ENCODE data around the gene RPUSD1.

Gene RPUSD1

DNA sequence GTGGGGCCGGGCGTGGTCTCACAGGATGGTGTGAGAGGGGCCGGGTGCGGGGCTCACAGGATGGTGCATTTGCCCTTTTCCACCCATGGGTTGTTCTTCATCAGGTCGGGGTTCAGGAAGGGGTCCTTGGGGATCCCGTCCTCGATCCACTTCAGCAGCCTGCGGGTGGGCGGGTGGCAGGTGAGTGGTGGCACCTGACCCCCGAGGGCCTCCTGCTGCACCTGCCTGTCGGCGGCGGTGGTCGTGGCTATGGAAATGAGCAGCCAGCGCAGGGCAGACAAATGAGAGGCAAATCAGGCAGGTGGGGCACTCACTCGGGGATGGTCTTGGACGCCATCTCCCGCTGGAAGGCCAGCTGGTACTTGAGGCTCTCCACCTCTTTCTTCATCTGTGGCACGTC lies 10.5 kb upstream of the RPUSD1 start:
- FAIRE-seq, result no peak

DNA sequence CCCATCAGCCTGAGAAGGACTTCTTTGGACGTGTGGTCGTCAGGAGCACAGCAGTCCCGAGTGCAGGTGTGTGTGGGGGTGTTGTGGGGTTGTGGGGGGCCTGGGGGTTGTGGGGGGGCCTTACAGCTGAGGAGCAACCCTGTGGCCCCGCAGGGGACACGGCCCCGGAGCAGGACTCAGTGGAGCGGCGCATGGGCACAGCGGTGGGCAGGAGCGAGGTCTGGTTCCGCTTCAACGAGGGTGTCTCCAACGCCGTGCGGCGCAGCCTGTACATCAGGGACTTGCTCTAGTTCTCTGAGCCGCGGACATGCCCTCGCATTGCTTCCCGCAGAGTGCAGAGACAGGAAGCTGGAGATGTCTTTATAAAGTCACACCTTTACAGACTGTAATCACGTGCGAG lies 9.5 kb upstream of the RPUSD1 start:
- no peak for FAIRE-seq

DNA sequence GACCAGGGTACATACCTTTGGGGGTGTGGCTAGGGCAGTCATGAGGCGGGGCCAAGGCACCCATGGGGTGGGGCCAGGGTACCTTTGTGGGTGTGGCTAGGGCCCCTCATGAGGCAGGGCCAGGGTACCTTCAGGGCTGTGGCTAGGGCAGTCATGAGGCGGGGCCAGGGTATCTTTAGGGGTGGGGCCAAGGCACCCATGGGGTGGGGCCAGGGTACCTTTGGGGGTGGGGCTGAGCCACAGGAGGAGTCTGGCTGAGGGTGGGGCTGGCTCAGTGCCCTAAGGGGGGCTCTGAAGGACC lies 8.9 kb upstream of the RPUSD1 start:
- FAIRE-seq, result no peak

DNA sequence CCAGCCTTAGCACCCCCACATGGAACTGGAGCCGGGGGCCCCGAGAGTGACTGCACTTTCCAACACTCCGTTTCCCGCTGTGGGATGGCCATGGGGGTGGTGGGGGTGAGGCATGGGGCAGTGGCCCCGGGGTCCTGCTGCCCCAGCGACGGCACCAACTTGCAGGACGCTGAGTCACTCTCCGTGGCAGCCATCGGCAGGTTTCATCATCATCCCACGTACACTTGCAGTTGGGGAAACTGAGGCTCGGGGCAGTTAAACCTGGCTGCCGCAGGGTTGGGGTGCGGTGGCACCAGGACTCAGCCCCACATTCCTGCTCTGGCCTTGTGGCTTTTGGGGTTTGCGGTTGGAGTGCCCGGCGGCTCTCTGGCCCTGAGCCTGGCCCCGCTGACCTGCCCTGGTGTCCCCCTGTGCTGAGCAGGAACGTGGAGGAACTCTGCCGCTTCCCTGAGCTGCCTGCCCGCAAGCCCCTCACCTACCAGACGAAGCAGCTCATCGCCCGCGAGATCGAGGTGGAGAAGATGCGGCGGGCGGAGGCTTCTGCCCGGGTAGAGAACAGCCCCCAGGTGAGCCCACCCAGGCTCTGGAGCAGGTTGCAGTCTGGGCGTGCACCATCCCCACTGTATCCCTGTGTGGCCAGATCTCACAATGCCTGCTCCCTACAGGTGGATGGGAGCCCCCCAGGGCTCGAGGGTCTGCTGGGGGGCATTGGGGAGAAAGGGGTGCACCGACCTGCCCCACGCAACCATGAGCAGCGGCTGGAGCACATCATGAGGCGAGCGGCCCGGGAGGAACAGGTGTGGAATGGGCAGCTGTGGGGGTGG lies 8.3 kb upstream of the RPUSD1 start:
- no peak for FAIRE-seq

DNA sequence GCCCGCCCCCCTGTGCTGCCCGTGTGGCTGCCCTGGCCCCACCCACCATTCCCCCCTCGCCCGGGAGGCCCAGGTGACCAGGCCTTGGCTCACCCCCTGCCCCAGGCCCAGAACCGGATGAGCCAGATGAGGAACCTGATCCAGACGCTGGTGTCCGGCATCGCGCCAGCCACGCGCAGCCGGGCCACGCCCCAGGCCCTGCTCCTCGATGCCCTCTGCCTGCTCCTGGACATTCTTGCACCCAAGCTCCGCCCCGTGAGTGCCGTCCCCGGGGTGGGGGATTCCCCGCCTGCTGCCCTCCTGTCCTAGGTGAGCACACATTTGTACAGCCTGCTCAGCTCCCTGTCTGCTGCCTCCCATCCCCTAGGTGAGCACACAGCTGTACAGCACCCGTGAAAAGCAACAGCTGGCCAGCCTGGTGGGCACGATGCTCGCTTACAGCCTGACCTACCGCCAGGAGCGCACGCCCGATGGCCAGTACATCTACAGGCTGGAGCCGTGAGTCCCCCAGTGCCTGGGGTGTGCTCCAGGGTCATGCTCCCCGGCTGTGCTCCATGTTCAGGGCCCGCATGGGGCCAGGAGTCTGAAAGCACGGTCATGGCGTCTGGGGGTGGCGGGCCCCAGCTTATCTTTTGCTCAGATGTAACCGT lies 7.5 kb upstream of the RPUSD1 start:
- no peak for FAIRE-seq

DNA sequence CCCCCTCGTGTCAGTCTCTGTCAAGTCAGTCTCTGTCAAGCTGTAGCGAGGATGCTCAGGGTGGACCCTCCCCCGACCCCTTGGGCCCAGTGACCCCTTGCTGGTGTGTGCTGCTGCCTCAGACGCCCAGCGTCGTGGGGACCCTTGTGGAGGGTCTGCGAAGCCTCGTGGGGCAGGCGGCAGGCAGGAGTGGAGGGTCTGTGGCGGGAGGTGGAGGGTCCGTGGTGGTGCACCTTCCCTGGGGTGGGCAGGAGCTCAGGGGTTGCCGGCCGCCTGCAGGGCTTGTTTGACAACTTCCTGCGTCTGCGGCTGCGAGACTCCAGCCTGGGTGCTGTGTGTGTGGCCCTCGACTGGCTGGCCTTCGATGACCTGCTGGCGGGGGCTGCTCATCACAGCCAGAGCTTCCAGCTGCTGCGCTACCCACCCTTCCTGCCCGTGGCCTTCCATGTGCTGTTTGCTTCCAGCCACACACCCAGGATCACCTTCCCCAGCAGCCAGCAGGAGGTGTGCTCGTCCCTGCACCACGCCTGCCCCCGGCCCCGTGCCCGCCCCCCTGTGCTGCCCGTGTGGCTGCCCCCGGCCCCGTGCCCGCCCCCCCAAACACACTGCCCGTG lies 6.8 kb upstream of the RPUSD1 start:
- FAIRE-seq, result no peak

DNA sequence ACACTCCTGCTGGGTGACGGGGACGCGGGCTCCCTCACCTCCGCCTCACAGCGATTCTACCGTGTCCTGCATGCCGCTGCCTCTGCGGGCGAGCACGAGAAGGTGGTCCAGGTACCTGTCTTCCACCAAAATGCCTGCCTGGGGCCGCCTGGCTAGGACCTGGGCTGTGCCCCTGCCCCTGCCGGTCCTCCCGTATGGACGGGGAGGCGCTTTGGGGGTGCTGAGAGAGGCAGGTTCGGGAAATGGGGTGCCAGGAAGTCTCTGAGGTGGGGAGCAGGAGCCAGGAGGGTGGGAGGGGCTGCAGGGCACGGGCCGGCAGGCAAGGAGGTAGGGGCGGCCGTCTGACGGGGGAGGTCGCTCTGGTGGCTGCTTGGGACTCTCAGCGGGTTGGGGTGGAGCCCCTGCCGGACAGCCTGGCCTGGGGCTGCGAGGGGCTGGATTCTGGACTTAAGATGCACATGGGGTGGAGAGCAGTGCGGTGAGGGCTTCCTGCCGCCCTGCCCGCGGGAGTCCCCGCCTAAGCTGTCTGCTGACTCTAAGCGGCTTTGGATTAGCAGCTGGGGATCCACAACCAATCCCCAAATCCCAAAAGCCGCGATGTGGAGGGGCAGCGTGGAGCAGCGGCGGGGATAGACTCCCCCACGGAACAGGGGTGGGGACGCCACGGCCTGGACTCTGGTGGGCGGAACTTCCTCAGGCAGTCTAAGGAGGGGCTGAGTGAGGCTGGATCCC lies 6.1 kb upstream of the RPUSD1 start:
- FAIRE-seq, result no peak

DNA sequence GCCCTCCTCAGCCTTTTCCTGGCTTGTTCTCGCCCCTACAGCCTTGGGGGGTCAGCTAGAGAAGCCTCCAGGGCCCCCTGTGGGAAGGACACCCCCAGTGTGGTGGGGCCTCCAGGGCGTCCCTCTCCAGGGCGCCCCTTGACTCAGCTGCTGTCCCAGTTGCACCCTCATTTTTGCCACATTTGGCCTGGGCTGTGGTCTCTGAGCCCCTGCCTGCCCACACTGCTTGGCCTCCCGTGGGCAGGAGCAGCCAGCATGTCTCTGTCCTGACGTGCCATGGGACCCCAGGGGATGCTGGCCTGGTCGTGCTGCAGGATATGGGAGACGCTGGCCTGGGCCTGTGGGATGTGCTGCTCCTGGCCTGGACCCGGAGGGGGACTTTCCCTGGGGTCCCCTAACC lies 5.2 kb upstream of the RPUSD1 start:
- no peak for FAIRE-seq

DNA sequence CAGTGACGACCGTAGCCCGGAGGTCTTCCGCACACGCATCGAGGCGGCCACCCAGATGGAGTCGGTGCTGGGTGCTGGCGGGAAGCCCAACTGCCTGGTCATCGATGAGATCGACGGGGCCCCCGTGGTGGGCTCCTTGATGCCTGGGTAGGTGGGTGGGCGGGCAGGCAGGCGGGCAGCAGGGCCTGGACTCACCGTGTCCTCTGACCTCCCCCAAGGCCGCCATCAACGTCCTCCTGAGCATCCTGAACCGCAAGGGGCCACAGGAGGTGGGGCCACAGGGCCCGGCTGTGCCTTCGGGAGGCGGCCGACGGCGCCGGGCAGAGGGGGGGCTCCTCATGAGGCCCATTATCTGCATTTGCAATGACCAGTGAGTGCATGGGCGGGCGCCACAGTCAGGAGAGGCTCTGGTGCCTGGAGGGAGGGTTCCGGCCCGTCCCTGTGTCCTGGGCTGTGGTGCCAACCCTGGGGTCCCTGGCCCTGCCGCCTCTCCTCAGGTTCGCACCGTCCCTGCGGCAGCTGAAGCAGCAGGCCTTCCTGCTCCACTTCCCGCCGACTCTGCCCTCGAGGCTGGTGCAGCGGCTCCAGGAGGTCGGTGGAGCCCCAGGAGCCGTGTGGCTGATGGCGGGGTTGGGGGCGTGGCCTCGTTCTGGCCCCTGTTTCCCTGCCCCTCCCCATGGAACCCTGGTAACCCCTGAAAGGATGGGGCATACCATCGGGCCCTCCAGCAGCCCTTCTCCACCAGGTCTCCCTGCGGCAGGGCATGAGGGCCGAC lies 4.2 kb upstream of the RPUSD1 start:
- no peak for FAIRE-seq

DNA sequence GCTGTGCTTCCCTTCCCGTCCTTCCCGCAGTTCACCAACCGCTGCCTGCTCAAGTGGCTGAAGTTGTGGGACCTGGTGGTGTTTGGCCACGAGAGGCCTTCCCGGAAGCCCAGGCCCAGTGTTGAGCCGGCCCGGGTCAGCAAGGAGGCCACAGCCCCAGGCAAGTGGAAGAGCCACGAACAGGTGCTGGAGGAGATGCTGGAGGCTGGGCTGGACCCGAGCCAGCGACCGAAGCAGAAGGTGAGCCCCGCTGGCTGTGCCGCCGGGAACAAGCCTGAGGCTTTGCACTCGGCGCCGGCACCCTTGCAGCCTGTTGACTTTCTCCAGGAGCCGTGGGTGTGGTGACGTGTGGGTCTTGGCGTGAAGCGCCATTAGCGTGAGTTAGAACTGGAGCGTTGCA lies 3.0 kb upstream of the RPUSD1 start:
- FAIRE-seq, result no peak

DNA sequence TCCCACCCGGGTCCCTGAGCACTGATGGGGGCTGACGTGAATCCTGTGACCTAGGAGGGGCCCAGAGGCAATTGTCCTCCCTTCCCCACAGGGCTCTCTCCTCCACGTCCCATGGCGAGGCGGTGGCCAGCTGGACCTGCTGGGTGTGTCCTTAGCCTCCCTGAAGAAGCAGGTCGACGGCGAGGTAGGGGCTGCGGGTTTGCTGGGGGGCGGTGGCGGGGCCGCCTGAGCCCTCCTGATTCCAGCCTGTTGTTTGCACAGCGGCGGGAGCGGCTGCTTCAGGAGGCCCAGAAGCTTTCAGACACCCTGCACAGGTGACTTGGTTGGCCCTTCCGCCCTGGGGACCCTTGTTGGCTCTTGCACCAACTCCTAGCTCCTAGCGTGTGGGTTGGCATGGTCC lies 1.9 kb upstream of the RPUSD1 start:
- FAIRE-seq, result no peak

DNA sequence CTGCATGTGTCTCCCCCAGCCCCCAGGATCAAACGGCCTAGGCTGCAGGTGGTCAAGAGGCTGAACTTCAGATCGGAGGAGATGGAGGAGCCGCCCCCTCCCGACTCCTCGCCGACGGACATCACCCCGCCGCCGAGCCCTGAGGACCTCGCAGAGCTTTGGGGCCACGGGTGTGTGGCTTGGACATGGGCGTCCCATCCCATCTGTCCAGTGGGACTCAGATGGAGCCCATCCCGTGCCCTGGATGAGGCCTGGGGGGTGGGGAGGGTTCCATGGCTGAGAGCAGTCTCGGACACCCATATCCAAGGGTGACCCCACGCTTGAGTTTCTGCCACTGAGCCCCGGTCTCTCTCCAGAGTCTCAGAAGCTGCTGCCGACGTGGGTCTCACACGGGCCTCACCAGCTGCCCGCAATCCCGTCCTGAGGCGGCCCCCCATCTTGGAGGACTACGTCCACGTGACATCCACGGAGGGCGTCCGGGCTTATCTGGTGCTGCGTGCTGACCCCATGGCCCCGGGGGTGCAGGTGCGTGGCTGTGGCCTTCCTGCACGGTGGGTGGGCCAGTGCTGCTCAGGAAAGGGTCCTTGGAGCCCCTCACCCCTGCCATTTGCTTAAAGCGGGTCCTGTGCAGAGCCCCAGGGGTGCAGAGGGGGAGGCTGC lies 1.1 kb upstream of the RPUSD1 start:
- no peak for FAIRE-seq

DNA sequence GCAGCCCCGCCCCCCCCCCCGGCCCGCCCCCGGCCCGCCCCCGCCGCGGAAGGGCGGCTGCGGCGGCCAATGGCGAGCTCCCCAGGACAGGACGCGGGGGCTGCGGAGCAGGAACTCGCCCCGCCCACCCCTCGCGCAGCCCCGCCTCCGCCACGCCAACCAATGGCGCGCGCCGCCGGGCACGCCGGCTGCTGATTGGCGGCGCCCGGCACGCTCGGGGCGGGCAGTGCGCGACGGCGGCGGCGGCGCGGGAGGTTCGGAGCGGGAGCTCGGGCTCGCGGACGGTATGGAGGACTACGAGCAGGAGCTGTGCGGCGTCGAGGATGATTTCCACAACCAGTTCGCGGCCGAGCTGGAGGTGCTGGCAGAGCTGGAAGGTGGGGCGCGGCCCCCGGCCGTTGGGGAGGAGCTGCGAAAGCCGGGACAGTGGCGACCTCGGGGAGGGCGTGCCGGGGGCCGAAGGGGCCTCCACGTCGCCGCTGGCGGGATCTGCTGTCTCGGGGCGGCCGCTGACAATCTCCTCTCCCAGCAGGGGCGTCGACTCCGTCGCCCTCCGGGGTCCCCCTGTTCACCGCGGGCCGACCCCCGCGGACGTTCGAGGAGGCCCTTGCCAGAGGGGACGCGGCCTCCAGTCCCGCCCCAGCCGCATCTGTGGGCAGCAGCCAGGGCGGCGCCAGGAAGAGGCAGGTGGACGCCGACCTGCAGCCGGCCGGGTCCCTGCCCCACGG lies 382 bp upstream of the RPUSD1 start, which contains the start of gene CHTF18:
CHTF18 (plus strand) TSS at position 222 of the 728 bp plus-strand sequence; CDS start at position 287, 65 bp downstream.
- no peak for FAIRE-seq

DNA sequence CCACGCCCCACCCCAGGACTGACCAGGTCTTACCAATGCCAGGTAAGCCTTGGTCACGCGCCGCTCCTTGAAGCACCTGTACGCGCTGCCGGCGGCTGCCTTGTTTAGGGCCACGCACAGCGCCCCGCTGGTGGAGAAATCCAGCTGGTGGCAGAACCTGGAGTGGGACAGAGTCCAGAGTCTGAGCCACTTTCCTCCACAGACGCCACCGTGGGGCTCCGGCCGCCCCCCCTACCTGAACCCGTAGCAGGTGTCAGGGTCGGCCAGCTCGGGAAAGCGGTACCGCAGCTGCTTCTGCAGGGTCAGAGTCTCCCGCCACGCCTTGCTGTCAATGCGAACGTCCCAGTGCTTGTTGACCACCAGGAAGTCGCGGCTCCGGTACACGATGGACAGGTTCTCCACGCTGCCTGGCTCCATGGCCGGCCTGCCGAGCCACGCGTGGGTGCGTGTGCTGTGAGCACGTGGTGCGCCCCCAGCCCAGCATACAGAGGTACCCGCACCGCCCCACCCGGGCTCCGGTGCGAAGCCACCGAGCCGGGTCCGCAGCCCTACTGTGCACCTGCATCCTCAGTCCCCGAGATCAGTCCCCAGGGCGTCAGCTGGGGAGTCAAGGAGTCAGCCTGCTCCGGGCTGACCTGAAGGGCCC lies 737 bp downstream of the RPUSD1 start:
- no peak for FAIRE-seq

DNA sequence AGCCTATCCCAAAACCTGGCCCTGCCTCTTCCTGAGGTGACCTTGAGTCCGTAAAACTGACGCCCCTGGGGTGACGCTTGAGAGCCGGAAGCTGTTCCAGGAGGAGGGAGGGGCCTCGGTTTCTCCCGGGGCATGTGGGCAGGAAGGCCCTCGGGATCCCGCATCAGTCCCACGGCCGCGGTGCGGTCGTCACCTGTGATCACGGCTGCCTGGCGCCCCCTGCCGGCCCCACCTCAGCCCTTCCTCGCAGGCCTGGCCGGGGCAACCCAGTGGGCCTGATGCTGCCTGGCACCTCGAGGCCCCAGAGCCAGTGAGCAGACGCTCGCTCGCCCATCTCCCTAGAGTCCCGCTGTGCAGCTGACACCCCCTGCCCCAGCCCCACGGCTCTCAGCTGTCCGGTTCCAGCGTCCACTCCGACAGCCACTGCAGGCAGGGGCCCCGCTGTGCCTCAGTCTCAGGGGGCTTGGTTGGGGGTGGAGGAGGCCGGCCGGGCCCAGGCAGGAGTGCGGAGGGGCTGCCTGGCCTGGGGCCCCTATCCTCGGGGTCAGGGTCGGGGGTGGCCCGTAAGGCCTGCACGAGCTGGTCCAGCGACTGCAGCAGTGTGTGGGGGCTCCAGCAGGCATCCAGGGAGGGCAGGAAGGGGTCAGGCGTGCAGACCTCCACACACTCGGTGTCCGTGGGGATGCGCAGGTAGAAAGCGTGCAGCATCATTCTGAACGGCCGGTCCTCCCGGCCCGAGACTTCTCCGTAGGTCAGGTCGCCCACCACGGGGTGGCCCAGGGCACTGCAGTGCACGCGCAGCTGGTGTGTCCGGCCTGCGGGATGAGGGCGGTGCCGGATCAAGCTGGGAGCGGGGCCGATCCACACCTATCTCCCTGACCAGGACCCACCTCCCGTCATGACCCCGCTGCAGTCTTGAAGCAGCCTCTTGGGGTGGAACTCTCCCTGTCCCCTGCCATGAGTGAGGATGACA lies 2.3 kb downstream of the RPUSD1 start:
- FAIRE-seq, result no peak

DNA sequence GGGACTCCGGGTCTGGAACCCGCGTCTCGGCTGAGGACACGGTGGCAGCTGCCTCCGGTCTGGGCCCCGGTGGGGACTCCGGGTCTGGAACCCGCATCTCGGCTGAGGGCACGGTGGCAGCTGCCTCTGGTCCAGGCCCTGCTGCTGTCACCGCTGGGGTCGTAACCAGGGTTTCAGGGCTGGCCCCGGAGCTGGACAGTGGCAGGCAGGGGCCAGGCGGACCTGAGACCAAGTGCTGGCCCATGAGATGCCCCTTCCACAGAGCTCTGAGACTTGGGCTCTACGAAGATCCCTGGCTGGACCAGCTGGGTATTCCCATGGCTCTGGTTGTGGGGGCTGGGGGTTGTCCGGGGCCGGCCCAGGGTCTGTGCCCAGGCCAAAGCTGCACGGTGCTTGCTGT lies 3.8 kb downstream of the RPUSD1 start:
- FAIRE-seq, result no peak

DNA sequence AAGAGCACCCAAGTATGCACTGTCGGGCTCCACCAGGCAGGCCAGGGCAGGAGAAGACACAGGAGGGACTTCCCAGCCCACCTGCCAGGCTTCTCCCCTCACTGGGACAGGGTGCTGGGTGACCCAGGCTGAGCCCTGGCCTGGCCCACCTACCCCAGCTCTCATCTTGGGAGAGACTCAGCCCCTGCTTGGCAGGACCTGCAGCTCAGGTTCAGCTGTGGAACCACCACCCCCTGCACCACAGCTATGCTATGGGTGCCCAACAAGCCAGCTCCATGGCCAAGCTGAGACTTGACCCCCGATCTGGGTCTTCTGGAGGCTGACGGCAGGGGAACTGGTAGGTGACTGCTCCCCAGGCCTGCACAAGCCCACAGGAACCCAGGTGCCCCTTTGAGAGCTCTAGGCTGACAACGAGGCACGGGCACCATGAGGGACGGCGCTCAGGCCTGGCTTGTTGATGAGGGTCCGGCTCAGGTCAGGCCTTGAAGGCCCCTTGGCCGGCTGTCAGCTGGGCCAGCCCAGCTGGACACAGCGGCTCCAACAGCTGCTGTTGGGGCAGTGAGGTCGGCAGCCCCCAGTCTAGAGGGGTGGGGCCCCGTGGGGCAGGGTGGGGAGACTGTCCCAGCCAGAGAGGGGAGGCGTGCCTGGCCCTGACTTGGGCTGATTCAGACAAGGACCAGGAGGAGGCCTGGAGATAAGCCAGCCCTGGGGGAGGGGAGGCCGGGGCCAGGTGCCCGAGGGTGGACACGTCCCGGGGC lies 4.6 kb downstream of the RPUSD1 start:
- no peak for FAIRE-seq

DNA sequence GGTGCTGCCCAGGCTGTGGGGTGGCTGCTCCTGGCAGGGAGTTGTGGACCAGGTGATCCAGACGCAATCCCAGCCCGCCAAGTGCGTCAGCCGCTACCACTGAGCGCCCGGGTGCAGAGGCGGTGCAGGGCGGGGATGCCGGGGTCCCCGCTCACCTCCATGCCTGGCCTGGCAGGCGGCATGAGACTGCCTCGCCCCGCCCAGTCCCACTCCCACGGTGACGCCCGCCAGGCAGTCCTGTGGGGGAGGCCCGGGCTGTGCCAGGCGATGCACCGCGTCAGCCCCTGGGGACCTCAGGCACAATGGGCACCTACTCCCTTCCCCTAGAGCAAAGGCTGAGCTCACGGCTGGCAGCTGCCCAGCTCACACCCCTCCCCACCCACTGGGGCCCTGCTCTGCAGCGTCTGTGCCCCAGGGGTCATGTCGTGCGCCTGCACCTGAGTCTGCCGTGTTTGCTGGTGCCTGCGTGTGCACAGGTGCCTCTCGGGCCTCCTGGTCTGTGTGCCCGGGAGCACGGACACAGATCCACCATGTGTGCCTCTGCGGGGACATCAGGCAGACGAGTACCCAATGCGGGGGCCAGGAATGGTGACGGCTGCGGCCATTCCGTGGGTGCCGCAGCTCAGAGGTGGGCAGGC lies 5.3 kb downstream of the RPUSD1 start:
- FAIRE-seq, result no peak

Measured in G401.6 (cell line).